Thymus (tissue), 11 donors: ENCODE data around the gene KRTAP10-11. TPM values are rescaled to one million over a fixed set of nuclear protein-coding genes. Genes with fewer than 3 reads are reported as not detected.
"Not testable (repeated sequence)": the region's sequence is repeated elsewhere in the genome, so short reads cannot be mapped to it uniquely, and the experiment has no call there.

Experiments
- DNase-seq, 9 donors: peaks; one replicate each; pipeline ENCODE4 v3.0.0-alpha.2; 2013; ENCODE audit warnings: low spot score in 9 of 9, low read depth in 6 of 9, missing footprints in 1 of 9
- H3K27ac ChIP-seq, 2 donors: one replicate each; pipeline ENCODE4 v1.5.1; 2013; ENCODE audit warnings: control low read depth in 1 of 2, low read depth in 1 of 2, low read length in 1 of 2, mild to moderate bottlenecking in 1 of 2, moderate library complexity in 1 of 2
- H3K27me3 ChIP-seq, 2 donors: one replicate each; pipeline ENCODE4 v1.5.1; 2013; ENCODE audit warnings: low read length in 1 of 2; ENCODE audit not compliant: control insufficient read depth in 2 of 2, insufficient read depth in 1 of 2
- H3K36me3 ChIP-seq, 2 donors: one replicate each; pipeline ENCODE4 v1.5.1; 2013; ENCODE audit warnings: low read length in 1 of 2, mild to moderate bottlenecking in 1 of 2, moderate library complexity in 1 of 2; ENCODE audit not compliant: control insufficient read depth in 2 of 2, insufficient read depth in 2 of 2
- H3K4me1 ChIP-seq, 2 donors: one replicate each; pipeline ENCODE4 v1.5.1; 2013; ENCODE audit warnings: low read length in 2 of 2; ENCODE audit not compliant: control insufficient read depth in 2 of 2, insufficient read depth in 2 of 2
- H3K4me3 ChIP-seq, 2 donors: one replicate each; pipeline ENCODE4 v1.5.1; 2013; ENCODE audit warnings: low read length in 2 of 2, control low read depth in 1 of 2, mild to moderate bottlenecking in 1 of 2
- H3K9me3 ChIP-seq, 2 donors: one replicate each; pipeline ENCODE4 v1.5.1; 2013; ENCODE audit warnings: low read length in 1 of 2, mild to moderate bottlenecking in 1 of 2; ENCODE audit not compliant: control insufficient read depth in 2 of 2, insufficient read depth in 1 of 2
- WGBS: extraction: QIAGEN DNeasy Blood & Tissue Kit; methylation state at CpG from one replicate; pipeline ENCODE4 v1.1.7; 2013; 5-methylcytosine and 5-hydroxymethylcytosine counted together
- polyA plus RNA-seq: library from polyadenylated mRNA; stranded (reverse); fragments of 200-250 nt; gene quantifications from one replicate; pipeline ENCODE4 v1.2.3, GENCODE V29; 2013
- total RNA-seq: library from RNA; stranded (reverse); fragments of 120-200 nt; gene quantifications from one replicate; pipeline ENCODE4 v1.2.4, GENCODE V29; 2013
- donor health status: healthy.

KRTAP10-11 gene
- total and polyA plus RNA-seq, 2 donors: not detected

DNA sequence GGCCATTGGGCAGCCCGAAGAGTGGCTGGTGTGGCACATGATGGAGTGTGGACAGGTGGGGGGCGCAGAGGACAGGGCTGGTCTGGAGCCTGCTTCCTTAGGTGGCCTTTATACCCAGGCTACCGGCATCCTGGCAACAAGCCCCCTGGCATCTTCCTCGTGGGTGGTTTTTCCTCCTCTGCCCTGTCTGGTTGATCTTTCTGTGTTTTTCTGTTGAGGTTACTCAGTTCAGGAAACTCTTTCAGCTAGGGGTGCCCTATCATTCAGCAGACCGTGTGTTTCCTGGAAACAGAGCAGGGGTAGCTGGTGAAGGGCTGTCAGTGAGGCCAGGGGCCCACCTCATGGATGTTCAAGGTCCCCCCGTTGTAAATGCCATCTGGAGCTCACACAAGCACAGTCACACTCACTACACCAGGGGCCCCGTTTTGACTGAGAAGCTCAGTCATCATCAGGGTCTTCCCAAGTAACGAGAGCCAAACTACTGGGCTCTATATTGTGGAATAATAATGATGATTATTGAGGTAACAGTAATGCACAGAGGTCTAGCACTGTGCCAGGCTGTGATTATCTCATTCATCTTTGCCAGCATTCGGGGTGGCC is 8.5 kb downstream of the KRTAP10-11 start, which contains the start of gene KRTAP12-4:
Gene KRTAP12-4 (minus strand): TSS at position 84 of the 600 bp plus-strand sequence. CDS start 45 bp downstream, at position 39.
- Histone ChIP-seq H3K4me1 (peaks cover 0 to 2% of the 10 kb centered on the region in 2 donors), H3K36me3 (no peaks in the 10 kb centered on the region), H3K27me3 (peaks cover 0 to 2% of the 10 kb centered on the region in 2 donors), H3K4me3 (no peak within 1 kb of the TSS), H3K27ac (no peak within 1 kb of the TSS), H3K9me3 (peaks cover 1 to 19% of the 10 kb centered on the region in 2 donors)
- no peak for DNase-seq
- WGBS: 62% methylated on average over 9 of the region's 9 CpGs

- Histone ChIP-seq H3K4me1 (peaks cover 0 to 2% of the 10 kb centered on the region in 2 donors), H3K9me3 (peaks cover 1 to 21% of the 10 kb centered on the region in 2 donors), H3K4me3 (no peak overlapping the region), H3K27me3 (peaks cover 0 to 2% of the 10 kb centered on the region in 2 donors), H3K36me3 (no peaks in the 10 kb centered on the region), H3K27ac (no peak overlapping the region)
- DNase-seq: no peak
- WGBS: 95% methylated on average over 1 of the region's 1 CpG
Observed at GRCh38 chr21:44656868-44657267, 10.7 kb downstream of the KRTAP10-11 start.

DNA sequence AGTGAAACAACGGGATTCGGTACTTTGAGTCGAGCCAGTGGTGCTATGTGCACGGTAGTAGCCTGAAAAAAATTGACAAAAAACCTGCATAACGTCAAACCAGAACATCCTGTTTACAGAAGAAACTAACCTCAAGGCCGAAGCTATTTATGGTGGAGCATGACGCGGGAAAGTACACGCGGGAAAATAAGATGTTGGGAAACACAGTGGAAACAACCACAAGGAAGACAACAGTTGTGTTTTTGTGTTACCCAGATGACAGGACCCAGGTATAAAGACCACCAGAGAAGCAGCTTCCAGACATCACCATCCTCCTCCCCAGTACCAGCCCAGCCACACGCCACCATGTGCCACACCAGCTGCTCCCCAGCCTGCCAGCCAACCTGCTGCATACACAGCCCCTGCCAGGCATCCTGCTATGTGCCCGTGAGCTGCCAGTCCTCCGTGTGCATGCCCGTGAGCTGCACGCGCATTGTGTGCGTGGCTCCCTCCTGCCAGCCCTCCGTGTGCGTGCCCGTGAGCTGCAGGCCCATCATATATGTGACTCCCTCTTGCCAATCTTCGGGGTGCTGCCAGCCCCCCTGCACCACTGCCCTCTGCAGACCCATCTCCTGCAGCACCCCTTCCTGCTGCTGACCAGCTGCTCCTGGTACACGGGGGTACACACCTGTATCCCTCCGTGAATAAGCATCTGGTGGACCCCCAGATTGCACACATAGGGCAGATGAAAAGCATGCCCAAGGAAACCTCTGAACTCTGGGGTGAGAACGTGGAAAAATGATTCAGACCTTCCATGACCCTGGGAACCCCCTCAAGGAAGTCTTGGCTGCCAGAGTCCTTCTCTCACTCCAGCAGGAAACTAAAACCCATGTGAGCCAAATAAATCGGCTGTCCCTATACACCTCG is 11.7 kb downstream of the KRTAP10-11 start, which contains the start of gene KRTAP12-3:
Gene KRTAP12-3 (plus strand): TSS at position 298 of the 906 bp plus-strand sequence. CDS start 48 bp downstream, at position 346.
- peak in 1 of 9 donors; percentile 10 for DNase-seq
- H3K4me1 ChIP-seq: peaks cover 0 to 2% of the 10 kb centered on the region in 2 donors
- H3K27ac ChIP-seq: no peak within 1 kb of the TSS
- H3K27me3 ChIP-seq: peaks cover 0 to 2% of the 10 kb centered on the region in 2 donors
- WGBS: 73% methylated on average over 26 of the region's 26 CpGs
- peaks cover 1 to 21% of the 10 kb centered on the region in 2 donors for H3K9me3 ChIP-seq
- no peaks in the 10 kb centered on the region for H3K36me3 ChIP-seq
- no peak within 1 kb of the TSS for H3K4me3 ChIP-seq

DNA sequence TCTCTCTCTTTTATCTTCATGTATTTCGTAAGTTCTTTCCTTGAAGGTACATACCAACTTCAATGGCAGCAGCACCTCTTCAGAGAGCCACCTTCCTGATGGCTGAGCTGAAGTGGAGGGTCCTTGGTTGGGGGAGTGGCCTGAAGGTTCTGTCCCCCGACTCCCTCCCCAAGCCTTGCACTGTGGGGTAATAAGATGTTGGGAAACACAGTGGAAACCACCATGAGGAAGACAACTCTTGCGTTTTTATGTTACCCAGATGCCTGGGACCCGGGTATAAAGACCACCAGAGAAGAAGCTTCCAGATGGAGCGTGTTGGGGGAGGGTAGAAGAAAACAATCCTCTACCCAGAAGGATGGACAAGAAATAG is 12.3 kb downstream of the KRTAP10-11 start:
- Histone ChIP-seq H3K4me3 (no peak overlapping the region), H3K27ac (no peak overlapping the region), H3K27me3 (peaks cover 0 to 2% of the 10 kb centered on the region in 2 donors), H3K4me1 (peaks cover 0 to 2% of the 10 kb centered on the region in 2 donors), H3K36me3 (no peaks in the 10 kb centered on the region), H3K9me3 (peaks cover 0 to 21% of the 10 kb centered on the region in 2 donors)
- 87% methylated on average over 5 of the region's 5 CpGs for WGBS
- DNase-seq: no peak

DNA sequence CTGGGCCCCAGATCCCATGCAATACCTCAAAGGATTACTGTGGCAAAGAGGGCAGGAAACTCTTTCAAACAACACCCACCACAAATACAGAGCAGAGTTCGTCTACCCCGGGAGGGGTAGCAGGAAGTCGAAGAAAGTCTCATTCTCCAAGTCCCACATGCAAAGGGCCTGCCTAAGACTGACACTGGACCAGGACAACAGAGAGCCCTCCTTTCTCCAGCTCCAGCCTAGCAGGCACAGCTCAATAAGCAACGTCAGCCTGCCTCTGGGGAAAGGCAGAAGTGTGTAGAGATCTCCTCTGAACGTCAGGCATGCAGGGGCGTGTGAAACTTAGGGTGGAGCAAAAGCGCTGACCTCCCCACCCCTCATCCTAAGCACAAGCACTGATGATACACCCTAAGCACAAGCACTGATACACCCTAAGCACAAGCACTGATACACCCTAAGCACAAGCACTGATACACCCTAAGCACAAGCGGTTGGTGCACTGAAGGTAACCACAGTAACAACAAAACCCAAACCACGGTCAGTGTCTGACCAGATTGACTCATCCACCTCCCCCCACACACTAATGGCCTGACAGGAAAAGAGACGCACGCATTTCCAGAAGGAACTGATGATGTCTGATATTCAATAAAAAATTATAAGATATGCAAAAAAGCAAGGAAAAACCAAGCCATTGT is 12.8 kb downstream of the KRTAP10-11 start:
- H3K27me3 ChIP-seq: peaks cover 0 to 2% of the 10 kb centered on the region in 2 donors
- H3K36me3 ChIP-seq: no peaks in the 10 kb centered on the region
- H3K27ac ChIP-seq: no peak overlapping the region
- H3K4me1 ChIP-seq: peaks cover 0 to 2% of the 10 kb centered on the region in 2 donors
- no peak overlapping the region for H3K4me3 ChIP-seq
- H3K9me3 ChIP-seq: peaks cover 0 to 19% of the 10 kb centered on the region in 2 donors
- 64% methylated on average over 11 of the region's 11 CpGs for WGBS
- DNase-seq: no peak

- H3K4me3 ChIP-seq, H3K4me1 ChIP-seq, H3K9me3 ChIP-seq, H3K36me3 ChIP-seq, H3K27me3 ChIP-seq, H3K27ac ChIP-seq, DNase-seq: not testable (repeated sequence)
- WGBS: 63% methylated on average over 7 of the region's 7 CpGs
Observed at GRCh38 chr21:44661567-44661966, 15.4 kb downstream of the KRTAP10-11 start.

DNA sequence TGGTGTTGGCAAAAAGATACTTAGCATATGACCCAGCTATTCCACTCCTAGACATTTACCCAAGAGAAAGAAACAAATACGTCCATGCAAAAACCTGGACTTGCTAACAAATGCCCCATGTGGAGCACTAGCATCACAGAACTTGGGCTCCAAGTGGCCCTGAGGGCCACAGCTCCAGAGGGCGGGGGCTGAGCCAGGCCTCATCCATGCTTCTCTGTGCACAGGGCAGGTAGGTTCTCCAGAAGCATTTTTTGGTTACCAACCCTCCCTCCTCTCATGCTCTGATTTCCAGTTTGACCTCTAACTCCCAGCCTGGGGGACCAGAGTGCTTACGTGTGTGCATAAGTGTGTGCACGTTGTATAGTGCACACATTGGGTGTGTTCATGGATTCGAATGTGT is 18.5 kb downstream of the KRTAP10-11 start:
- H3K36me3 ChIP-seq: no peaks in the 10 kb centered on the region
- H3K27ac ChIP-seq: no peak overlapping the region
- peaks cover 0 to 3% of the 10 kb centered on the region in 2 donors for H3K9me3 ChIP-seq
- 96% methylated on average over 5 of the region's 5 CpGs for WGBS
- DNase-seq: no peak
- H3K4me3 ChIP-seq: no peak overlapping the region
- H3K4me1 ChIP-seq: no peaks in the 10 kb centered on the region
- no peaks in the 10 kb centered on the region for H3K27me3 ChIP-seq

DNA sequence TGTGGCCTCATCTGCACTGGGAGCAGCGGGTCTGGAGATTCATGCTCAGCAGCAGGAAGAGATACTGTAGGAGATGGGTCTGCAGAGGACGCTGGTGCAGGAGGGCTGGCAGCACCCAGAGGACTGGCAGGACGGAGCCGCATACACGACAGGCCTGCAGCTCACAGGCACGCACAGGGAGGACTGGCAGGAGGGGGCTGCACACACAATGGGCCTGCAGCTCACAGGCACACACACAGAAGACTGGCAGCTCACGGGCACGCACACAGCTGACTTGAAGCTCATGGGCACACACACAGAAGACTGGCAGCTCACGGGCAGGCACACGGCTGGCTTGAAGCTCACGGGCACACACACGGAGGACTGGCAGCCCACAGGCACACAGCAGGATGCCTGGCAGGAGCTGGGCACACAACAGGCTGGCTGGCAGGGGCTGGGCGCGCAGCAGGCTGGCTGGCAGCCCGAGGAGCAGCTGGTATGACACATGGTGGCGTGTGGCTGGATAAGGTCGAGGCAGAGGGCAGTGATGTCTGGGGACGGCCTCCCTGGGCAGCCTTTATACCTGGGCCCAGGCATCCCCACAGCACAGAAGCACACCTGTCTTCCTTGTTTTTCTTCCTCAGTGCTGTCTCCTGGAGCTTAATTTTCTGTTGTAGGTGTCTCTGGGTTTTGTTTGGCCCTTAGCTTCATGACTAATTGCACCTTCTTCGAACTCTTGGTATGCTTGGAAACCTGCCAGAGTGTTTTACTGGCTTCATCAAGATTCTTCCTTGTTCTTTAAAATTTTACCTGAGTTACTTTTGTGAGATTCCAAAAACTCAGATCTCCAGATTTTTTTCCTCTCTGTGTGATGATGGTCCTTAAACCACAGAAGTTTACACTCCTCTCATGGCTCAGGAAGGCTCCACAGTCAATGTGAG is 20.4 kb downstream of the KRTAP10-11 start, which contains the start of gene KRTAP12-2:
Gene KRTAP12-2 (minus strand): TSS at position 527 of the 920 bp plus-strand sequence. CDS start 41 bp downstream, at position 486.
- Histone ChIP-seq H3K27me3 (no peaks in the 10 kb centered on the region), H3K4me1 (no peaks in the 10 kb centered on the region), H3K4me3 (no peak within 1 kb of the TSS), H3K9me3 (peaks cover 4 to 8% of the 10 kb centered on the region in 2 donors), H3K36me3 (no peaks in the 10 kb centered on the region), H3K27ac (no peak within 1 kb of the TSS)
- no peak for DNase-seq
- 80% methylated on average over 19 of the region's 19 CpGs for WGBS
